Right lobe of liver (tissue), 6 donors: ENCODE results near the gene BMP8A. TPM values are rescaled to one million over a fixed set of nuclear protein-coding genes. Genes with fewer than 3 reads are reported as not detected.

Experiments used
- ATAC-seq, 4 donors: fragments of 200-7000 bp; cut with Tn5 transposase; one replicate each; pipeline ENCODE4 v1.9.1; 2020; ENCODE audit warnings: mild to moderate bottlenecking in 4 of 4, moderate library complexity in 4 of 4
- DNase-seq, 3 donors: peaks; one replicate each; pipeline ENCODE4 v3.0.0-alpha.2; 2020
- H3K27ac ChIP-seq, 3 donors: fragments of 200-600 bp; one replicate each; pipeline ENCODE4 v1.8.0; 2022
- H3K27me3 ChIP-seq, 2 donors: fragments of 200-600 bp; one replicate each; pipeline ENCODE4 v1.8.0; 2022
- H3K36me3 ChIP-seq, 4 donors: fragments of 200-600 bp; sonication (generic) in 1 of 4; one replicate each; pipeline versions ENCODE4 v1.5.1 to v1.8.0; 2017 to 2022; ENCODE audit warnings: control low read depth in 1 of 4
- H3K4me1 ChIP-seq, 4 donors: fragments of 200-600 bp; sonication (generic) in 1 of 4; one replicate each; pipeline versions ENCODE4 v1.5.1 to v1.8.0; 2017 to 2022; ENCODE audit warnings: control low read depth in 1 of 4
- H3K4me3 ChIP-seq, 3 donors: fragments of 200-600 bp; one replicate each; pipeline ENCODE4 v1.8.0; 2022
- H3K9me3 ChIP-seq, 4 donors: fragments of 200-600 bp; sonication (generic) in 1 of 4; one replicate each; pipeline versions ENCODE4 v1.5.1 to v1.8.0; 2017 to 2022; ENCODE audit warnings: control low read depth in 1 of 4
- CTCF ChIP-seq, 4 donors: fragments of 200-600 bp in 3 of 4; fragments of 450-650 bp in 1 of 4; IDR thresholded peaks; one replicate each; pipeline versions ENCODE4 v1.5.1 to v1.8.0; 2016 to 2022; ENCODE audit warnings: antibody characterized with exemption in 4 of 4, mild to moderate bottlenecking in 2 of 4
- POLR2A ChIP-seq: fragments of 450-650 bp; IDR thresholded peaks from one replicate; pipeline ENCODE4 v1.6.1; 2017; ENCODE audit warnings: antibody characterized with exemption, mild to moderate bottlenecking
- WGBS: methylation state at CpG from one replicate; pipeline ENCODE4 v1.1.6; 2018; ENCODE audit warnings: low coverage, low lambda C conversion rate; ENCODE audit not compliant: insufficient coverage; ENCODE audit errors: missing lambda C conversion rate; 5-methylcytosine and 5-hydroxymethylcytosine counted together
- intact Hi-C, 2 donors: fragments of 100-400 bp; cut with DNase I; formaldehyde crosslinking; loops; one replicate each; pipeline versions ENCODE4 v1.11.2 to v1.14.1; 2022
- total RNA-seq, 6 experiments: library from RNA; depleted of rRNA in 2 of 6; stranded (reverse); fragments of >200 nt in 2 of 6; fragmentation: NEBNext Ultra II Directional in 3 of 6; extraction: Animal tissue kit (Norgen Biotek cat#: 25700) in 3 of 6; gene quantifications; one replicate each; pipeline versions ENCODE4 v1.1.0 to v1.2.4, GENCODE V29; 2016 to 2023
- donor health status: DM: no; HTN: yes; CAD: no.
- donor health status: DM: no; HTN: no; CAD: no.
- donor health status: DM: no; HTN: no; CAD: no.
- donor health status: DM: no; HTN: yes; CAD: no.
- donor health status: DM: no; HTN: yes; CAD: no.

BMP8A gene
- total RNA-seq, 6 experiments from 2014 or later = 0.18 to 0.80 TPM; not detected in 4

- Histone ChIP-seq H3K4me1 (no peaks in the 10 kb centered on the region), H3K27ac (peak overlapping the region in 1 of 3 donors; percentile 8), H3K4me3 (no peak overlapping the region), H3K9me3 (no peaks in the 10 kb centered on the region), H3K27me3 (no peaks in the 10 kb centered on the region), H3K36me3 (peaks cover 11 to 53% (median 27%) of the 10 kb centered on the region in 4 donors)
- TF ChIP-seq CTCF (IDR thresholded peaks at IDR 0.05) (no peak), POLR2A (no peak)
- intact Hi-C loops = no loop called here
- ATAC-seq (peak in 2 of 4 donors; percentile 29 to 30), DNase-seq (peak in 1 of 3 donors; percentile 38)
- 58% methylated on average over 11 of the region's 14 CpGs for WGBS
These were observed 6.2 kb upstream of the BMP8A start for GRCh38 chr1:39485046-39485803.

GRCh38 chr1:39488012-39488545 is 3.4 kb upstream of the BMP8A start:
- Histone ChIP-seq H3K27ac (no peak overlapping the region), H3K36me3 (peaks cover 11 to 34% (median 20%) of the 10 kb centered on the region in 4 donors), H3K27me3 (no peaks in the 10 kb centered on the region), H3K9me3 (no peaks in the 10 kb centered on the region), H3K4me1 (peaks cover 0 to 5% (median 0%) of the 10 kb centered on the region in 4 donors), H3K4me3 (no peak overlapping the region)
- TF ChIP-seq POLR2A (no peak), CTCF (IDR thresholded peaks at IDR 0.05) (no peak)
- WGBS = 85% methylated on average over 3 of the region's 5 CpGs
- intact Hi-C loops = no loop called here
- DNase-seq = no peak
- no peak for ATAC-seq

GRCh38 chr1:39488793-39489566 is 2.5 kb upstream of the BMP8A start:
- Histone ChIP-seq H3K9me3 (no peaks in the 10 kb centered on the region), H3K27me3 (no peaks in the 10 kb centered on the region), H3K4me1 (peaks cover 0 to 5% (median 0%) of the 10 kb centered on the region in 4 donors), H3K4me3 (no peak overlapping the region), H3K27ac (no peak overlapping the region), H3K36me3 (peaks cover 11 to 33% (median 19%) of the 10 kb centered on the region in 4 donors)
- intact Hi-C loops = no loop called here
- ATAC-seq (no peak), DNase-seq (no peak)
- 65% methylated on average over 4 of the region's 7 CpGs for WGBS
- no peak for TF ChIP-seq CTCF (IDR thresholded peaks at IDR 0.05)
- no peak for TF ChIP-seq POLR2A

- TF ChIP-seq CTCF (IDR thresholded peaks at IDR 0.05) = no peak
- no peak for TF ChIP-seq POLR2A
- 68% methylated on average over 9 of the region's 13 CpGs for WGBS
- no peak overlapping the region for H3K27ac ChIP-seq
- H3K27me3 ChIP-seq = no peaks in the 10 kb centered on the region
- intact Hi-C loops = no loop called here
- no peak overlapping the region for H3K4me3 ChIP-seq
- H3K36me3 ChIP-seq = peaks cover 8 to 27% (median 17%) of the 10 kb centered on the region in 4 donors
- H3K9me3 ChIP-seq = no peaks in the 10 kb centered on the region
- no peak for DNase-seq
- H3K4me1 ChIP-seq = peaks cover 0 to 5% (median 0%) of the 10 kb centered on the region in 4 donors
- ATAC-seq = peak in 1 of 4 donors; percentile 2
These were observed 1.7 kb upstream of the BMP8A start for GRCh38 chr1:39489567-39490239.
